Jurkat, Clone E6-1 (cell line): ENCODE data around the gene CLDN22.

ENCODE experiments used
- DNase-seq: peaks from one replicate; pipeline ENCODE4 v3.0.0-alpha.2; 2011; ENCODE audit warnings: low read depth, low spot score
- H3K4me3 ChIP-seq: 2 replicates; pipeline ENCODE4 v1.5.1; 2011; ENCODE audit warnings: mild to moderate bottlenecking, low read length, control low read depth, moderate library complexity

Gene CLDN22

DNA sequence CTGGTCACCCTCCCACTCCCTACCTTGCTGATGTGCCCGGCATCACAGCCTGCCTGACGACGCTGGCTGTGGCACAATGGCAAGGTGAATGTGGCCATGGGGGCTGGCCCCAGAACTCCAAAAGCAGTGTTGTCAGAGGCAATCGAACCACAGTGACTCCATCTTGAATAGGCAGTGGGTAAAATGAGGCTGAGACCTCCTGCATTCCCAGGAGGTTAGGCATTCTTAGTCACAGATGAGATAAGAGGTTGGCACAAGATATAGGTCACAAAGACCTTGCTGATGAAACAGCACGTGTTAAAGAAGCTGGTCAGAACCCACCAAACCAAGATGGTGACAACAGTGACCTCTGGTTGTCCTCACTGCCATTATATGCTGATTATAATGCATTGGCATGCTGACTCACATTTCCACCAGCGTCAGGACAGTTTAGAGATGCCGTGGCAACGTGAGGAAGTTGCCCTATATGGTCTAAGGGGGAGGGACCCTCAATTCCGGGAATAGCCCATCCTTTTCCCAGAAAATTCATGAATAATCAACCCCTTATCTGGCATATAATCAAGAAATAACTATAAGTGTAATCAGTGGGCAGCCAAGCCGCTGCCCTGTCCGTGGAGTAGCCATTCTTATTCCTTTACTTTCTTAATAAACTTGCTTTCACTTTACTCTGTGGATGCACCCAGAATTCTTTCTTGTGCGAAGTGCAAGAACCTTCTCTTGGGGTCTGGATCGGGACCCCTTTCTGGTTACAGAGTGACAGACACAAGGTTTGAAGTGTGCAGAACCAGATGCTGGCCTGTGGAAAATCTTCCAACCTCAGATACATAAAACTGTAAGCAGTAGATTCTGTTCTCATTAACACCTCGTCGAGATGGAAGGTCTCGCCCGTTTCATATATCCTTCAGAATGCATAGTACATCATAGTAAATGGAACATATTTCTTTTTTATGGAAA is 28.9 kb upstream of the CLDN22 start:
- no peak overlapping the region for H3K4me3 ChIP-seq
- no peak for DNase-seq

DNA sequence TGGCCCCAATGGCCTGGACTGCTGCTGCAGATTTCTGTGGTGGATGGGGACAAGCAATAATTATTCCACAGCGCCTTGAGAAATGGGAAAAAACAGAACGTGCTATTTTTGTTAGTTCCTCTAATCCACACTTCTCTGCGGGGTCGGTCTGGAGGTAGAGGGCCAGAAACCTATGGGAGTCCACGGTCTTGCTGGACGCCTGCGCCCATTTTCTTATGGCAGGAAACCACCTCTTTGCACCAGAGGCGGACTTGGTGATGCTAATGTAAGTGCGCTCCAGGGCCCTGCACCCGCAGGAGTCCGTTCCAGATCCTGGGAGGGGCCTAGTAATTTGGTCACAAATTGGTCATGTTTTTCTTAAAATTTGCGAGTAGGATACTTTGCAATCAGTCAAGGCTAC is 28.1 kb upstream of the CLDN22 start:
- H3K4me3 ChIP-seq, result no peak overlapping the region
- DNase-seq, result no peak

DNA sequence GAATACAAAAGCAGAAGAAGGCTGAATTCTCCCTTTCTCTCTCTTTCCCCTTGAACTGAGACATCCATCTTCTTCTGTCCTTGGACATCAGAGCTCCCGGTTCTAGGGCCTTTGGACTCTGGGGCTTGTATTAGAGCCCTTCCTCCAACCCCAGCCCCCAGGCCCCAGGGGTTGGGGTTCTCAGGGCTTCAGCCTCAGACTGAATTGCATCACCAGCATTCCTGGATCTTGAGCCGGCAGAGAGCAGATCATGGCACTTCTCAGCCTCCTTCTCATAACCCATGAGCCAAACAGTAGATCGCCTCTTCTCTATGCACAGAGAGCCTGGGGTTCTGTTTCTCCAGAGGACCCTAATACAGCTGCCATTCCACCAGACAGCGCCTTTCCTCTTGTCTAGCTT is 27.5 kb upstream of the CLDN22 start:
- no peak overlapping the region for H3K4me3 ChIP-seq
- DNase-seq, result no peak

DNA sequence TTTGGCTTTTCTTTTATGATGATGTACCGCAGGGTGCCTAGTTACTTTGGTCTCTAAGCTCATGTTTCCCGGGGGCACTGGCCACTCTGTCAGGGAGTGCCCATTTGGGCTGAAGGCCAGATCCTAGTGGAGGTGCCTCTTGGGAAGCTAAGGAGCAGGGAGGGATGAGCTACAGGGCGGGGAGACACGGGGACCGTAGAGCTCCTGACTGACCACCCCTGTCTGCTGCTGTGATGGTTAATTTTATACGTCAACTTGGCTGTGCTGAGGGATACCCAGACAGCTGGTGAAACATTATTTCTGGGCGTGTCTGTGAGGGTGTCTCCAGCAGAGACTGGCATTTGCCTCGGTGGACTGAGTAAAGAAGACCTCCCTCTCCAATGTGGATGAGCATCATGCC is 27.1 kb upstream of the CLDN22 start:
- DNase-seq, result no peak
- H3K4me3 ChIP-seq, result no peak overlapping the region

DNA sequence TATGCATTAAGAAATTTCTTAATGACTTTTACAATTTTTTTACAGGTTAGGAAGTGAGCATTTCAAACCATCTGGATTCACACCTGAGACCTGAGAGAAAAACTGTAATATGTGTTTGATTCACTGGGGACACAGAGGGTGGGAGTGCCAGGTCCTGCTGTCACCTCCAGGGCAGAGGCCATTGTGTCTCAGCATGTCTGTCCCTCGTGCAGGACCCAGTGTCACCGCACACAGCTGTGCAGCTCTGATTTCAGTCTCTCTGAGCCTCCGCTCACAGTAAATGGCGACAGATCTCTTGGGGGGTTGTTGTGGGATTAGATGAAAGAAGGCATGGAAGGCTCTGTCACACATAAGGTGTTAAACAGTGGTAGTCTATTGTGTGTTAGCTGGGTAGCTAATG is 25.2 kb upstream of the CLDN22 start:
- no peak for DNase-seq
- H3K4me3 ChIP-seq, result no peak overlapping the region

DNA sequence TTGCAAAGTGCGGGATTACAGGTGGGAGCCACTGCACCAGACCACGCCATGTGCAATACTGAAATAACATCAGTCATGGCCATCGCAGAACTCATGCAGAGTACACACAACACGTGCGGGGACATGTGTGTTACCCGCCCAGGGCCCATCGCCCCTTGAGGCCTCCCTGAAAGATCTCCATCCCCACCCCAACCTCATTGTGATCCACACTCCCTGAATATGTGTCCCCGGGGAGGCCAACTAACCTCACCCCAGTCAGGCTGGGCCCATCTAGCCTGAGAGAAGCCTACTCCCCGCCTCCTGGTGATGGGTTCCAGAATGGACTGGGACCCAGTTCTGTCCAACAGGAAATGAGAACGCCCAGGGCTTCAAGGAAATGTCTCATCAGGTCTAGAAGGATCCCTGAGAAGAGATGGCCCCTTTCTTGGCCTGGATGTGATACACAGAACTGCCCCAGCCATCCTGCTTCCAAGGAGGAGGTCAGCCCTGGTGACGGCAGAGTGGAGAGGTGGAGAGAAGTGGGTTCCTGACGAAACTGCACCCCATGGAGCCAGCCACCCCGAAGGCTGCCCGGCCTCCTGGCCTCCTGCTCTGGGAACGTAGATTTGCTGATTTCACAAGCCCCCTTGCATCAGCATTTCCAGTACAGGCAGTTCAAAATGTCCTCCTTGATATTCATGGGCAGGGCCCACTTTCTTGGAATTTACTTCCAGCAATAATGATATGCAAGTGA is 24.6 kb upstream of the CLDN22 start:
- no peak for DNase-seq
- H3K4me3 ChIP-seq, result no peak overlapping the region

DNA sequence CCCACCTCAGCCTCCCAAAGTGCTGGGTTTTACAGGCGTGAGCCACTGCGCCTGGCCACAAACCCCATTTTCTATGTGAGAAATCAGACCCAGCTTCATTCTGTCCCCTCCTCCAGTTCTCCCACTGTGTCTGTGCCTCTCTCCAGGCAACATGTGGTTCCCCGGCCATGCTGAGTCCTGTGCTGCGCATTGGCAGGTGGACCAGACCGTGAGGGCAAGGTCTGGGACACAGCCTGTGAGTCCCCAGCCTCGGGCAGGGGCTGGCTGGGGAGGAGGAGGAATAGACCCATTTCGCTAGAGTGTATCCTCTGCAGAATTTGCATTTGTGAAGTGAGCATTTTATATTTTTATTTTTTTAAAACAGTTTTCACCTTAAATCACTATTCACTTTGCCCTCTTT is 23.7 kb upstream of the CLDN22 start:
- H3K4me3 ChIP-seq, result no peak overlapping the region
- no peak for DNase-seq

DNA sequence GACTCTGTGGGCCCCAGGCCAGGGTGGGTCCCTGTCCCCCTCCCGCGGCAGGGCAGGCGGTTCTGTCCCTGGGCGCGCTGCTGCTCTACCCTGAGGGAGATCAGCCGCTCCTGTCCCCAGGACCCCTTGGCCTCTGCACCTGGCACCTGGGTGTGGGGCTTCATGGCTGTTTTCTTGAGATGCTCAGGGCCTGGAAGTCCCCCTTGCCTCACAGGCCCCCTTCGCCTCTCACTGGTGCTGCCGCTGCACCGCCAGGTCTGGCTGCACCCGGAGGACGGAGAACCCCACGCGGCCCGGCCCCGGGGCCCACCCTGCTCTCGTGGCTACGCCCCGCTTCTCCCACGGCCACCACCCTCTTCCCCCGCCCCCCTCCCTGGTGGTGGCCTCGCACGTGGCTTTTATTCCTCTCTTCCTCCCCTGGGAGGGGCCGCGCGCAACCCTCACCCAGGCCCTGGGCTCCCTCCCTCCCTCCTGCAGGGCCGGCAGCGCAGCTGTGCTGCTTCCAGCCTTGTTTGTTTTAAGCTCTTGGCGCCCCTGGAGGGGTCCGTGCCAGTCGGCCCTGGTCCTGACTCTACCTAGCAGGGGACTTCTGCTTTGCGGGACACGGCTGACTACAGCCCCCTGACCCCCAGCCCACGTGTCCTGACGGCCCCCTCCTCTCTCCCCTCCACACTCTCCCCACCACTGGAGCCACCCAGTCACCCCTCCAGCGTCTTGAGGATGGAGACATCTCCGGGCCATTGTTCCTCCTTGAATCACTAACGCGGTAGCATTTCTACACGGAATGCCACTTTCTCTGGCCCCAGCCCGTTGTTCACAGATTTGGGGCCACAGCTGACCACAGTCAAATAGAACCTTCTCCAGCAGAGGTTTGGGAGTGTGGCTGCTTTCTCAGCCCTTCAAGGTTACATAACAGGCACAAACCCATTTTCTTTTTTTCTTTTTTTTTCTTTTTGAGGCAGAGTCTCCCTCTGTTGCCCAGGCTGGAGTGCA is 22.8 kb upstream of the CLDN22 start:
- no peak for DNase-seq
- no peak overlapping the region for H3K4me3 ChIP-seq

DNA sequence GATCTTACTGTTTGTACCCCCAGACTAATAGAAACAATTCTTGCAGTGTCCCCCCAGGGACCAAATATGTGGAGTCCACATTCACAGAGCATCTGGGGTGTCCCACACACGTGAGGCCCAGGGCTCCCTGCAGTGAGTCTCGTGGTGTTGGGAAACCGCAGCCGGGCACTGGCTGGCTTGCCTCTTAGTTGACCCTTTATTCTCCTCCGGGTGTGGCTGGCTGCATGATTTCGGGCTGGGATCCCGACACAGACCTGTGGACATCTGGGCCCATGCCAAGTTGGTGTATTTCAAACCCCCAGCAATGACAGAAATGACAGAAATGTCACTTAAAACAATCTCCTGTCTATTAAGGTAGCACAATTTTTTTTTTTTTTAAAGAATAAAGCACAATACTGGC is 17.8 kb upstream of the CLDN22 start:
- no peak for DNase-seq
- no peak overlapping the region for H3K4me3 ChIP-seq

DNA sequence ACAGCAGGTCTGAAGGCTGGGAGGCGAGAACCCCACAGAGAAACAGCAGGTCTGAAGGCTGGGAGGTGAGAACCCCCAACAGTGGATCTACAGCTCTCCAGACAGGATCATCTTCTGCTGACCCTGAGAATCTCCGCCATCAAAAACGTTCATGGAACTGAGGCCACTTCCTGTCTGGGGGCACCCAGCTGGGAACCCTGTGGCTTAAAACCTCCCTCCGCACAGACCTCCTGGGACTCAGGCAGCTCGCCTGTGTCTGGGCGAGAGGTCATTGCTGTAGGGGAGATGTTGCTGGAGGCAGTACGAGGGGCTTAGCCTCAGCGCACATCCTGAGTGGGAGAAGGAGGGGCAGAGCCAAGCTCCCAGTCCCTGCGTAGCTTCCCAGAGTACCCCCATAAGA is 17.3 kb upstream of the CLDN22 start:
- no peak for DNase-seq
- H3K4me3 ChIP-seq, result no peak overlapping the region

DNA sequence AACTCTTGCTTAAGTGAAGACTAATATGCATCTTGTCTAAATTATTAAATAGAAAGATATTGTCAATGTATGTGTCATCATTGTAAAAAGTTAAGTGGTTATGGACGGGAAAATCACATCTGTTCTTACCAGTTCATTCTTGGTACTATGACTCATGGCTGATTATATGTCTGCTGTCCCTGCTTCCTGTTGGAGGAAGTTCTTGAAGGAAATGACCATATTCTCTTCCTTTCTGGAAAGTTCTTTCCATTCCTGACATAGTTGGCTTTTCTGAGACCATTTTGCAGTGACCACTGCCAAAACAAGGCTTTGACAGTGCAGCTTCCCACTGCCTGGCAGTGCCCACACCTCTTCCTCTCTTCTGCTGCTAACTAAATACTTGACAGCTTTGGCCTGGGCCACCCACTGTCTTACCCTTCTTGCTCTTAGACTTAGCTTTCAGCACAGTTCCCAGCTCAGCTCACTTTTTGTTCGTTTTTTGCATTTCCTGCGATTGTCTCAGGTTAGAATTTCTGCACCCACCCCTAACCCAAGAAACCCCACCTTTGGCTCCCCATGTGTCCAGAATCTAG is 15.4 kb upstream of the CLDN22 start:
- no peak for DNase-seq
- no peak overlapping the region for H3K4me3 ChIP-seq

DNA sequence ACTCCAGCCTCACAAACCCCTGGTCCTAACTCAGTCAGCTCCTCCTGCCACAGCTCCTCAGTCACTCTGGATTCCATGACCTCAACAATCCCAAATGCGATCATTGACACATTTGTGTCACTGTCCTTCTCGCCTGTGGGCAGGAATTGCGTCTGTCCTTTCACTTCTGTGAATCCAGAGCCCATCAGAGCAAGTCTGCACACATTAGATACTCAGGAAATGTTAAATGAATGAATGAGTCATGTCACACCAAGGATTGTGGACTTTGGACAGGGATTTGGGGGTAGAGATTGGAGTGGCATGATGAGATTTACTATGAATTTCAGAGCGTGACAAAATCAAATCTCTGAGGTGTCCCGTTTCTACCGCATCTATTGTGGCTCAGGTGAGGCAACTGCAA is 13.9 kb upstream of the CLDN22 start:
- no peak overlapping the region for H3K4me3 ChIP-seq
- no peak for DNase-seq

DNA sequence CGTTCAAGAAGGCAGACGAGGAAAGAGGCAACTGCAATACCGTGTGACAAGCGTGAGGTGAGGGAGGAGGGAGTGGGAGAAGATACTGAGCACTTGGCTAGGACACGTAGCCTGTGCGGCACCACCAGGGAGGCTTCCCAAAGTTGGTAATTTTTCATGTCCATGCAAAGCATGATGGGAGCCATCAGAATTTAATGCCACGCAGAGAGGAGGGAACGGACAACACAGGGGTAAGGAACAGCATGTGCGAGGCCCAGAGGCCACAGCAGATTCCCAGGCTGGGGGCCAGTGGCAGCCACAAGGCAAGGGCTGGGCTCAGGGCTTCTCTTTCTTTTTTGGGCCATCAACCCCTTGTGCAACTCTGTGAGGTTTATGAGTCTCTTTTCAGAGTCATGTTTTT is 13.1 kb upstream of the CLDN22 start:
- DNase-seq, result no peak
- H3K4me3 ChIP-seq, result no peak overlapping the region

DNA sequence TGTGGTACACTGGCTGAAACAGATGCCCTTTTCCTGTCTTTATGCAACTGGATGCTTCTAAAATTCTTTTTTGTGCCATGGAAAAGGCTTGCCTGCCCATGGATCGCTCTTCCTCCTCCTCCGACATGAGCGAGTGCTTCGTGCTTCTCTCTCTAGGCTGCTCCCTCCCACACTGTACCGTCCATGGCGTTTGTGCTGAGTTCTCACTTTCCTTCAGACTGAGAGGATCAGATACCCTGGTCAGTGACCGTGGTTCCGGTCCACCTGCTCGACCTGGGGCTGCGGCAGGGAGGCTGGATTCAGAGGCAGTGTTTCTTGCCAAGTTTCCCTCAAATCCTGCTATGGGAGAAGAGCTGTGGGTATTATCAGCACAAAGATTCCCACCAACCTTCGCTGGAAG is 12.4 kb upstream of the CLDN22 start:
- no peak for DNase-seq
- no peak overlapping the region for H3K4me3 ChIP-seq

DNA sequence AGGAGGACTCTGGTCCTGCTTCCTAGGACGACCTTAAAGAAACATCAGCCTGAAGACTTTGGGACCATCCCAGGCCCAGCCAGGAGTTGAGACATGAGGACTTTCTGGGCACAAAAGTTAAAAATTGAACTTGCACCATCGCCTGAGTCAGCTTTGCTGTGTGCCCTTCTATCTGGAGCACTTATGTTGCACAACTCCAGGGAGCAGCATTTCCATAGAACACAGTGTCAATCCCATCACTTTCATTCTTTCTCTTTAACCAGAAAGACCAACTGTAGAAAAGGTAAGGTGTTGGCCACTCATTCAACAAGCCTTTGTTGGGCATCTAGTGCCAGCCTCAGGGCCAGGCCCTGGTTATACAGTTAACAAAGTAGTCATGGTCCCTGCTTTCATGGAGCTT is 10.8 kb upstream of the CLDN22 start:
- DNase-seq, result no peak
- H3K4me3 ChIP-seq, result no peak overlapping the region

DNA sequence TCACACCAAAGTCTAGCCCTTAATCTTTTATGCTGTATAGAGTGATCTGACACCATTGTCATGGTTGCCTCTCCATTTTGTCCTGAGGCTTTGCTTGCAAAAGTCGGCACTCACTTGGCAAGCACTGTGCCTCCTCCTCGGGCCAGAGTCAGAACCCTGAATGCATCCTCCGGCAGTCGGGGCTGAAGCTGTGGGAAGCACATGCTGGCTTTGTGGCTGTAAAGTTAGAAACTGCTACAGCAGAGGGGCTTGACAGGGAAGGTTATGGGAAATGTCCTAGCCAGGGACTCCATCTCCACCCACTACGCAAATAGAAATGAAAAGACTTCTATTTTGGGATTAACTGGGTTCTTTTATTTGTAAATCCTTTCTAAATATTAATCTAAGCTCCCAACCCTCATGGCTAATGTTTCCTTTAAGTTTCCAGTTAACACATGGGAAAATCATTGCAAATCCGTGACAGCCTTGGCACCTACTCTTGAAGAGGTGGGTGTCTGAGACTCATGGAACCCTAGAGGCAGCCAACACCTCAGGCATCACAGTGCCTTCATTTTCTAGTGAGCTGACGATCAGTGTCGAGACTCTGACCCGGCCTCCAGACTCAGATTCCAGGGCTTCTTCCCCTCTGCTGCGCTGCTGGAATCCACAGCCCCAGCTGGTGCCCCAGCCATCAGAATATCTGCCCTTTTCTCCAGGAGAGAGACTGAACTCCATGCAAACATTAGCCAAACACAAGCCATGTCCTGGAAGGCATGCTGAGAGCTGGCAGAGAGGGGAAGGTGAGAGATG is 10.1 kb upstream of the CLDN22 start:
- no peak overlapping the region for H3K4me3 ChIP-seq

DNA sequence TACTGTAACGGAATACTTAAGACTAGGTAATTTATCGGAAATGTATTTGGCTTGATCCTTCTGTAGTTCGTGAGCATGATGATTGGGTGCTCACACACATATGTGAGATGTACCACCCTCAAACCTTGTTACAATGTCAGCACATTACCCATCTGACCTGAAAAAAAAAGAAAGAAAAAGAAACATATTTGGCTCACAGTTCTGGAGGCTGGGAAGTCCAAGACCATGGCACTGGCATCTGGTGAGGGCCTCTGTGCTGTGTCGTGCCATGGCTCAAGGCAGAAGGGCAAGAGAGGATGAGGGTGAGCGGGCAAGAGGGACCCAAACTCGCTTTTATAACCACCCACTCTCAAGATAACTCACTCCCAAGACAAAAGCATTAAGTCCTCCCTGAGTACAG is 9.2 kb upstream of the CLDN22 start:
- DNase-seq, result no peak

More for the DNA sequence above, 10.1 kb upstream of the CLDN22 start:
- DNase-seq, result no peak

DNA sequence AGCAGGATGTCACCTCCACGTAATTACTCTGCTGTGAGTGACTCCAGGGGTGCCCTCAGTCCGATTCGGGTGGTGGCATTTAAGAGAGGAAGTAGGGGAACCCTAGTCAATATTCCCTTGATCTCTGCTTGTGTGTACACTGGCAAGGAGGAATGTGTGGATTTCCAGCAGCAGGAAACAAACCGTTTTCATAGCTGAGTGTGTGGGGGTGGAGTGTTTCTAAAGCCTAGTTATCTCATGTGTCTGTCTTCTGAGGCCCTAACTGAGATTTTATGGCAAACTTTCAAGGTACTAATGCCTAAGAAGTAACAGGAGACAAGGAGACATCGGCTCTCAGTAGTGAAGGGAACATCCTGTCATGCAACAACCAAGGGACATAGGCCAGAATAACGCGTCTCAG is 8.8 kb upstream of the CLDN22 start:
- H3K4me3 ChIP-seq, result no peak overlapping the region
- no peak for DNase-seq

More for the DNA sequence above, 9.2 kb upstream of the CLDN22 start:
- H3K4me3 ChIP-seq, result no peak overlapping the region
